HG02571 (cell line): ENCODE results near the gene MAK.
"Not testable (repeated sequence)": the region's sequence is repeated elsewhere in the genome, so short reads cannot be mapped to it uniquely, and the experiment has no call there.

Source experiments
- ATAC-seq: cut with Tn5 transposase; IDR thresholded peaks from one replicate; pipeline ENCODE4 v1.9.1; 2021; ENCODE audit warnings: mild to moderate bottlenecking, moderate library complexity; ENCODE audit not compliant: unreplicated experiment

MAK gene

GRCh38 chr6:10837995-10838793, at the start of gene MAK:
Gene MAK, minus strand, starts transcription at chr6:10838539. Its CDS starts 7,891 bp downstream, at chr6:10830648.
- ATAC-seq: peak; percentile 87

GRCh38 chr6:10886691-10887502, 48.6 kb upstream of the MAK start, which contains the start of gene SYCP2L:
Gene SYCP2L, plus strand, starts transcription at chr6:10887052. Its CDS starts 75 bp downstream, at chr6:10887127.
- ATAC-seq: no peak

- not testable (repeated sequence) for ATAC-seq
Measured at GRCh38 chr6:10886365-10886690, 48.0 kb upstream of the MAK start.

GRCh38 chr6:10884245-10884972, 46.1 kb upstream of the MAK start:
- ATAC-seq: no peak

- ATAC-seq: no peak
Measured at GRCh38 chr6:10883312-10884244, 45.2 kb upstream of the MAK start.

- no peak for ATAC-seq
Measured at GRCh38 chr6:10882657-10883171, 44.4 kb upstream of the MAK start.

GRCh38 chr6:10882253-10882630, 43.9 kb upstream of the MAK start:
- not testable (repeated sequence) for ATAC-seq

GRCh38 chr6:10880366-10880765, 42.0 kb upstream of the MAK start:
- no peak for ATAC-seq

- ATAC-seq: no peak
Measured at GRCh38 chr6:10877871-10878270, 39.5 kb upstream of the MAK start.

- no peak for ATAC-seq
Measured at GRCh38 chr6:10877012-10877411, 38.7 kb upstream of the MAK start.

- ATAC-seq: no peak
Measured at GRCh38 chr6:10875026-10875425, 36.7 kb upstream of the MAK start.

GRCh38 chr6:10874207-10874606, 35.9 kb upstream of the MAK start:
- no peak for ATAC-seq

GRCh38 chr6:10873374-10873773, 35.0 kb upstream of the MAK start:
- no peak for ATAC-seq

- no peak for ATAC-seq
Measured at GRCh38 chr6:10867952-10868351, 29.6 kb upstream of the MAK start.

- ATAC-seq: not testable (repeated sequence)
Measured at GRCh38 chr6:10866709-10867108, 28.4 kb upstream of the MAK start.

GRCh38 chr6:10863031-10863430, 24.7 kb upstream of the MAK start:
- ATAC-seq: not testable (repeated sequence)

GRCh38 chr6:10862361-10862760, 24.0 kb upstream of the MAK start:
- ATAC-seq: no peak

GRCh38 chr6:10861086-10861485, 22.7 kb upstream of the MAK start:
- no peak for ATAC-seq

GRCh38 chr6:10857259-10857658, 18.9 kb upstream of the MAK start:
- ATAC-seq: no peak
